Measurements from ENCODE around the gene C19orf25.

- TF ChIP-seq CTCF (IDR thresholded peaks at IDR 0.05) (no peak), POLR2A (IDR thresholded peaks at IDR 0.05) (no peak)
Measured at GRCh38 chr19:1425102-1425837, 53.7 kb downstream of the C19orf25 start.

Measured in Peyer's patch (tissue), 4 donors.